Spleen (tissue), 11 donors: Measurements from ENCODE around the gene FBLN2. TPM values are rescaled to one million over a fixed set of nuclear protein-coding genes. Genes with fewer than 3 reads are reported as not detected.

Source experiments
- DNase-seq: peaks from one replicate; pipeline ENCODE4 v3.0.0-alpha.2; 2020
- H3K27ac ChIP-seq, 8 donors: fragments of 200-600 bp; sonication (generic) in 7 of 8; 1 replicate in 4 of 8; 2 replicates in 4 of 8; pipeline versions ENCODE4 v1.5.0 to v1.8.0; 2016 to 2021; ENCODE audit warnings: inconsistent platforms in 4 of 8, mild to moderate bottlenecking in 4 of 8, moderate library complexity in 1 of 8
- H3K27me3 ChIP-seq, 7 donors: fragments of 200-600 bp; sonication (generic) in 6 of 7; replicated peaks in 1 of 7; 1 replicate in 4 of 7; 2 replicates in 3 of 7; pipeline versions ENCODE4 v1.5.0 to v1.8.0; 2016 to 2021; ENCODE audit warnings: inconsistent platforms in 3 of 7, mild to moderate bottlenecking in 1 of 7
- H3K36me3 ChIP-seq, 6 donors: fragments of 200-600 bp; sonication (generic) in 5 of 6; 1 replicate in 4 of 6; 2 replicates in 2 of 6; pipeline versions ENCODE4 v1.5.0 to v1.8.0; 2016 to 2021; ENCODE audit warnings: inconsistent platforms in 2 of 6
- H3K4me1 ChIP-seq, 6 donors: fragments of 200-600 bp; sonication (generic) in 5 of 6; 1 replicate in 3 of 6; 2 replicates in 3 of 6; pipeline versions ENCODE4 v1.5.0 to v1.8.0; 2016 to 2021; ENCODE audit warnings: inconsistent platforms in 3 of 6
- H3K4me3 ChIP-seq, 8 donors: fragments of 200-600 bp; sonication (generic) in 7 of 8; 1 replicate in 4 of 8; 2 replicates in 4 of 8; pipeline versions ENCODE4 v1.5.0 to v1.8.0; 2016 to 2021; ENCODE audit warnings: inconsistent platforms in 4 of 8, mild to moderate bottlenecking in 4 of 8, moderate library complexity in 2 of 8
- H3K9me3 ChIP-seq, 8 donors: fragments of 200-600 bp; sonication (generic) in 7 of 8; 1 replicate in 4 of 8; 2 replicates in 4 of 8; pipeline versions ENCODE4 v1.5.0 to v1.8.0; 2016 to 2021; ENCODE audit warnings: inconsistent platforms in 4 of 8
- POLR2A ChIP-seq, 3 donors: fragments of 450-650 bp; IDR thresholded peaks; one replicate each; pipeline ENCODE4 v1.5.1; 2017; ENCODE audit warnings: antibody characterized with exemption in 3 of 3, mild to moderate bottlenecking in 1 of 3
- POLR2AphosphoS5 ChIP-seq, 3 donors: sonication (generic); formaldehyde crosslinking; IDR thresholded peaks; one replicate each; pipeline ENCODE4 v1.5.1; 2017; ENCODE audit warnings: antibody characterized with exemption in 3 of 3
- WGBS, 5 donors: extraction: QIAGEN DNeasy Blood & Tissue Kit in 3 of 5; methylation state at CpG; one replicate each; pipeline versions ENCODE4 v1.1.5 to v1.1.7; 2013 to 2018; 5-methylcytosine and 5-hydroxymethylcytosine counted together
- intact Hi-C: fragments of 100-400 bp; cut with DNase I; formaldehyde crosslinking; loops from one replicate; pipeline ENCODE4 v1.15.0; 2023; ENCODE audit warnings: low total_unique reads
- polyA plus RNA-seq, 3 donors: library from polyadenylated mRNA; stranded (reverse); fragments of 200-250 nt; gene quantifications; one replicate each; pipeline ENCODE4 v1.2.1, GENCODE V29; 2013
- total RNA-seq, 7 donors: library from RNA; depleted of rRNA in 3 of 7; stranded (reverse); fragments of >200 nt in 3 of 7; fragmentation: NEBNext Ultra II Directional in 4 of 7; extraction: Animal tissue kit (Norgen Biotek cat#: 25700) in 4 of 7; gene quantifications; one replicate each; pipeline versions ENCODE4 v1.1.0 to v1.2.1, GENCODE V29; 2016 to 2021
- TF ChIP-seq, protein P1 (sequence below), 11 experiments: fragments of 200-600 bp in 7 of 11; fragments of 450-650 bp in 4 of 11; sonication (generic) in 4 of 11; IDR thresholded peaks in 8 of 11; conservative IDR thresholded peaks in 3 of 11; 1 replicate in 7 of 11; 2 replicates in 4 of 11; pipeline versions ENCODE4 v1.4.0 to v1.8.0; 2016 to 2021; ENCODE audit warnings: antibody characterized with exemption in 11 of 11, inconsistent platforms in 4 of 11, mild to moderate bottlenecking in 1 of 11
- donor health status: healthy with polysubstance abuse.
- donor health status: DM: no; HTN: no; CAD: no; lungs with moderate emphysema.
- donor health status: DM: no; HTN: no; CAD: no.
- donor health status: Bipolar disorder and iron deficiency.
- donor health status: healthy.
- donor health status: DM: no; HTN: no; CAD: no.
- donor health status: DM: yes; HTN: yes; CAD: no.

The FBLN2 gene
- total and polyA plus RNA-seq, 10 donors: 6.1 to 28.2 (median 12.5) TPM

DNA sequence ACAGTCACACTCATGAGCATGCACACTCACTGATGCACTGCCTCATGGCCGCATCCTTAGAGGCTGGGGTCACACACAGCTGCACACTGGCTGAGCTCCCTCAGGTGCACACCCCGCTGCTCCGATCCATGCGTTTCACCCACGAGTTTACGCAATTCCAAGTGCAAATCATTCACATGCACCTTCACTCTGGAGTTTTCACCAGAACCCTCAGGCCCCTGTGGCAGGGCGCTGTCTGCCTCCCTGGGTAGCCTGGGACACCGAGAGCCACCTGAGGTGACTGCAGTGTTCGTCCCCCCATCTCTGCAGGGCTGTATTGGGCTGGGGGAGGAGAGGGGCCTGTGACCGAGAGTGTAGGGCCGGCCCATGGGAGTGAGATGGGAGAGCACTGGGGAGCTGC is 134.8 kb downstream of the FBLN2 start:
- no peak for TF ChIP-seq POLR2A (IDR thresholded peaks at IDR 0.05)
- TF ChIP-seq, protein P1, sequence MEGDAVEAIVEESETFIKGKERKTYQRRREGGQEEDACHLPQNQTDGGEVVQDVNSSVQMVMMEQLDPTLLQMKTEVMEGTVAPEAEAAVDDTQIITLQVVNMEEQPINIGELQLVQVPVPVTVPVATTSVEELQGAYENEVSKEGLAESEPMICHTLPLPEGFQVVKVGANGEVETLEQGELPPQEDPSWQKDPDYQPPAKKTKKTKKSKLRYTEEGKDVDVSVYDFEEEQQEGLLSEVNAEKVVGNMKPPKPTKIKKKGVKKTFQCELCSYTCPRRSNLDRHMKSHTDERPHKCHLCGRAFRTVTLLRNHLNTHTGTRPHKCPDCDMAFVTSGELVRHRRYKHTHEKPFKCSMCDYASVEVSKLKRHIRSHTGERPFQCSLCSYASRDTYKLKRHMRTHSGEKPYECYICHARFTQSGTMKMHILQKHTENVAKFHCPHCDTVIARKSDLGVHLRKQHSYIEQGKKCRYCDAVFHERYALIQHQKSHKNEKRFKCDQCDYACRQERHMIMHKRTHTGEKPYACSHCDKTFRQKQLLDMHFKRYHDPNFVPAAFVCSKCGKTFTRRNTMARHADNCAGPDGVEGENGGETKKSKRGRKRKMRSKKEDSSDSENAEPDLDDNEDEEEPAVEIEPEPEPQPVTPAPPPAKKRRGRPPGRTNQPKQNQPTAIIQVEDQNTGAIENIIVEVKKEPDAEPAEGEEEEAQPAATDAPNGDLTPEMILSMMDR (IDR thresholded peaks at IDR 0.05 in 8 of 11, conservative IDR thresholded peaks at IDR 0.05 in 3 of 11): no peak
- no peak overlapping the region for H3K27ac ChIP-seq
- peaks cover 0 to 22% (median 0%) of the 10 kb centered on the region in 7 donors for H3K27me3 ChIP-seq
- DNase-seq: no peak
- 81 to 91% (median 86%) methylated on average over 11 of the region's 11 CpGs for WGBS, 5 donors
- no peaks in the 10 kb centered on the region for H3K36me3 ChIP-seq
- intact Hi-C loops: no loop called here
- H3K4me1 ChIP-seq: no peaks in the 10 kb centered on the region
- no peak overlapping the region for H3K4me3 ChIP-seq
- H3K9me3 ChIP-seq: no peaks in the 10 kb centered on the region

DNA sequence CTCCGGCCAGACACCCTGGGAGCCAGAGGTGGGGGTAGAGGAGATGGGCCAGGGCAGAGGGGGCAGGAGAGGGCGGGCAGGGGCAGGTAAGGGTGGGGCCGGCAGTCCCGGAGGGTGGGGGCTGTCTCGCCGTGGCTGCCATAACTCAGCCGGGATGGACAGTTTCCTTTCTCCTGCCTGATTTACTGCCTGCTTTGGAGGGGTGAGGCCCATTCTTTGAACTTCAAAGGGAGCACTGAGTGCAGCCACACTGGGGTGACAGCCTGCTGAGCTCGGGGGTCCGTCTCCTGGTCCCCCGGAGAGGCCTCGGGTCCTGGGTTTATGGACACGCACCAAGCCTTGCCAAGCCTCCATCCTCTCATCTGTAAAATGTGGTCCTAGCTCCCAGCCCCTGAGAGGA is 135.4 kb downstream of the FBLN2 start:
- Histone ChIP-seq H3K36me3 (no peaks in the 10 kb centered on the region), H3K27me3 (peaks cover 0 to 22% (median 0%) of the 10 kb centered on the region in 7 donors), H3K4me3 (no peak overlapping the region), H3K4me1 (no peaks in the 10 kb centered on the region), H3K27ac (no peak overlapping the region), H3K9me3 (no peaks in the 10 kb centered on the region)
- intact Hi-C loops: no loop called here
- WGBS, 5 donors: 54 to 75% (median 61%) methylated on average over 8 to 12 of the region's 12 CpGs
- DNase-seq: no peak
- TF ChIP-seq, protein P1 (IDR thresholded peaks at IDR 0.05 in 8 of 11, conservative IDR thresholded peaks at IDR 0.05 in 3 of 11): no peak
- no peak for TF ChIP-seq POLR2A (IDR thresholded peaks at IDR 0.05)
- no peak for TF ChIP-seq POLR2AphosphoS5 (IDR thresholded peaks at IDR 0.05)

DNA sequence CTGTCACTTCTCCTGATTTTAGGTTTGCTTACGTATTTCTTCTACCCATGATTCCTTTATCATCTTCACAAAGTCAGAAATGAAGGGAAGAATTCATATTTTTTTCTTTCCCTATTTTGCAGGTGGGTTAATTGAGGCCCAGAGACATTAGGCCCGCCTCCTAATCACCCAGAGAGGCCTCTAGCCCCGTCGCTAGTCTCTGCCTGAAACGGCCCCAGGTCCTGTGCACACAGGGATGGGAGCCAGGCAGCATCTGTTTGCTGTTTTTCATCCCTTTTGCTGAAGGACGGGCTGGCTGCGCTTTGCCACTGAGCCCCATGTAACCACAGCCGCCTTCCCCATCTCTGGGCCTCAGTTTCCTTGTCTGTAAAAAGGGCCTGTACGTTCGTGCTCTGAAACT is 135.9 kb downstream of the FBLN2 start:
- intact Hi-C loops: no loop called here
- no peaks in the 10 kb centered on the region for H3K9me3 ChIP-seq
- WGBS, 5 donors: 67 to 86% (median 77%) methylated on average over 10 of the region's 10 CpGs
- peaks cover 0 to 25% (median 0%) of the 10 kb centered on the region in 7 donors for H3K27me3 ChIP-seq
- H3K36me3 ChIP-seq: no peaks in the 10 kb centered on the region
- no peak overlapping the region for H3K27ac ChIP-seq
- DNase-seq: no peak
- TF ChIP-seq POLR2AphosphoS5 (IDR thresholded peaks at IDR 0.05): no peak
- TF ChIP-seq POLR2A (IDR thresholded peaks at IDR 0.05): no peak
- TF ChIP-seq, protein P1 (IDR thresholded peaks at IDR 0.05 in 8 of 11, conservative IDR thresholded peaks at IDR 0.05 in 3 of 11): no peak
- no peak overlapping the region for H3K4me3 ChIP-seq
- H3K4me1 ChIP-seq: no peaks in the 10 kb centered on the region

DNA sequence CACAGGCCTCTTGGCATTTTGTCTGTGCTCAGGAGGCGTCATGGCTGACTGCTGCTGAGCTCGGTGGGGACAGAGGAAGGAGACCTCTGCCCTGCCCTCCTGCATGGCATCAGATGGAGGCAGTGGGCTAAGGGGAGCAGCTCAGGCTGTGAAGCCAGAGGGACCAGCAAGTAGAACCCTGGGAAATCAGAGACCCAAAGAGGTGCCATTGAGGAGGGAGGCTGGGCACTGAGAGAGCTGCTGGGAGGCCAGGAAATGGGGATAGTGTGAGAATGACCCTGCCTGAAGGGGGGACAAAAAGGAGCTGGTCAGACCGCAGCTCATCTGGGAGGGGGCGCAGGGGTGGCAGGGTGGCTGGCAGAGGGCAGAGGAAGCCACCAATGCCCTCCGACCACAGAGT is 136.8 kb downstream of the FBLN2 start:
- DNase-seq: no peak
- WGBS, 5 donors: 74 to 94% (median 87%) methylated on average over 5 of the region's 5 CpGs
- peaks cover 0 to 22% (median 0%) of the 10 kb centered on the region in 7 donors for H3K27me3 ChIP-seq
- H3K27ac ChIP-seq: no peak overlapping the region
- H3K9me3 ChIP-seq: no peaks in the 10 kb centered on the region
- no peaks in the 10 kb centered on the region for H3K36me3 ChIP-seq
- intact Hi-C loops: no loop called here
- no peak for TF ChIP-seq POLR2AphosphoS5 (IDR thresholded peaks at IDR 0.05)
- TF ChIP-seq, protein P1 (IDR thresholded peaks at IDR 0.05 in 8 of 11, conservative IDR thresholded peaks at IDR 0.05 in 3 of 11): no peak
- TF ChIP-seq POLR2A (IDR thresholded peaks at IDR 0.05): no peak
- no peaks in the 10 kb centered on the region for H3K4me1 ChIP-seq
- H3K4me3 ChIP-seq: no peak overlapping the region
